H1 (cell line): ENCODE data around the gene FXYD5. TPM values are rescaled to one million over a fixed set of nuclear protein-coding genes. Genes with fewer than 3 reads are reported as not detected.
A peak's percentile ranks its signal among the peaks of the same experiment; 100 is the strongest.

Source experiments
- CTCF ChIA-PET: fragments of 300-600 bp; sonication (Branson Sonifier 250); formaldehyde crosslinking; loops from one replicate; lab custom pipeline; 2021; ENCODE audit not compliant: partially characterized antibody; lab: Charles Lee
- POLR2A ChIA-PET: fragments of 300-600 bp; sonication (Branson Sonifier 250); formaldehyde crosslinking; loops from one replicate; lab custom pipeline; 2021; ENCODE audit warnings: inconsistent platforms; ENCODE audit not compliant: partially characterized antibody; lab: Charles Lee
- DNase-seq, 2 experiments: peaks; one replicate each; pipeline versions ENCODE4 v3.0.0 to v3.0.0-alpha.2; 2010 to 2022; ENCODE audit warnings: low spot score in 2 of 2, low read depth in 1 of 2, mixed read lengths in 1 of 2
- FAIRE-seq: peaks from 2 replicates; lab custom pipeline; 2011; peaks lifted over from hg19 to GRCh38; lab: Jason Lieb, UNC
- H2AFZ ChIP-seq: 2 replicates; pipeline ENCODE4 v1.8.1; 2012; ENCODE audit warnings: low read length, inconsistent platforms
- H2AK5ac ChIP-seq: 2 replicates; pipeline ENCODE4 v1.6.1; 2013; ENCODE audit warnings: low read depth, low read length
- H2BK120ac ChIP-seq: replicated peaks from 2 replicates; pipeline ENCODE3; 2013; ENCODE audit warnings: low read depth, low read length, inconsistent platforms
- H2BK12ac ChIP-seq: 2 replicates; pipeline ENCODE4 v1.6.1; 2013; ENCODE audit warnings: low read depth, low read length
- H2BK15ac ChIP-seq: 2 replicates; pipeline ENCODE4 v1.6.1; 2013; ENCODE audit warnings: low read length
- H2BK20ac ChIP-seq: 2 replicates; pipeline ENCODE4 v1.6.1; 2013; ENCODE audit warnings: low read length
- H2BK5ac ChIP-seq: 2 replicates; pipeline ENCODE4 v1.6.1; 2013; ENCODE audit warnings: low read depth, low read length
- H3K14ac ChIP-seq: 2 replicates; pipeline ENCODE4 v1.6.1; 2013; ENCODE audit warnings: inconsistent platforms; ENCODE audit not compliant: insufficient read length
- H3K18ac ChIP-seq: 2 replicates; pipeline ENCODE4 v1.6.1; 2013; ENCODE audit warnings: low read length; ENCODE audit errors: extremely low read depth
- H3K23ac ChIP-seq: 2 replicates; pipeline ENCODE4 v1.6.1; 2013; ENCODE audit warnings: inconsistent platforms; ENCODE audit not compliant: insufficient read length
- H3K23me2 ChIP-seq: 2 replicates; pipeline ENCODE4 v1.6.1; 2013; ENCODE audit warnings: low read depth, low read length
- H3K27ac ChIP-seq: 2 replicates; pipeline ENCODE4 v1.6.1; 2011; ENCODE audit warnings: low read depth, low read length, inconsistent platforms
- H3K27me3 ChIP-seq, 4 experiments: replicated peaks in 1 of 4; 1 replicate in 1 of 4; 2 replicates in 3 of 4; pipeline versions ENCODE4 v1.6.1 to v1.8.1; 2011 to 2013; ENCODE audit warnings: low read length in 3 of 4, mild to moderate bottlenecking in 3 of 4, inconsistent platforms in 2 of 4, mixed read lengths in 2 of 4, moderate library complexity in 1 of 4; ENCODE audit not compliant: control insufficient read depth in 3 of 4, insufficient read depth in 3 of 4; ENCODE audit errors: extremely low read depth in 1 of 4
- H3K36me3 ChIP-seq, 4 experiments: 2 replicates each; pipeline versions ENCODE4 v1.6.1 to v1.8.1; 2011 to 2013; ENCODE audit warnings: mild to moderate bottlenecking in 4 of 4, low read length in 3 of 4, moderate library complexity in 2 of 4, control low read depth in 1 of 4, inconsistent platforms in 1 of 4; ENCODE audit not compliant: insufficient read depth in 4 of 4, control insufficient read depth in 2 of 4
- H3K4ac ChIP-seq: replicated peaks from 2 replicates; pipeline ENCODE3; 2013; ENCODE audit warnings: low read length, low read depth, mixed read lengths, inconsistent platforms; ENCODE audit not compliant: insufficient read length
- H3K4me1 ChIP-seq, 4 experiments: replicated peaks in 1 of 4; 1 replicate in 1 of 4; 2 replicates in 3 of 4; pipeline versions ENCODE4 v1.6.1 to v1.8.1; 2011 to 2013; ENCODE audit warnings: low read length in 3 of 4, inconsistent platforms in 2 of 4, mixed read lengths in 1 of 4; ENCODE audit not compliant: insufficient read depth in 4 of 4, control insufficient read depth in 3 of 4
- H3K4me2 ChIP-seq, 2 experiments: 2 replicates each; pipeline versions ENCODE4 v1.6.1 to v1.8.1; 2011 to 2013; ENCODE audit warnings: low read depth in 2 of 2, low read length in 2 of 2, control low read depth in 1 of 2, inconsistent platforms in 1 of 2, mild to moderate bottlenecking in 1 of 2; ENCODE audit not compliant: insufficient read depth in 1 of 2
- H3K4me3 ChIP-seq, 4 experiments: fragments of 200-600, 300-600 bp in 1 of 4; sonication (generic), shearing (Covaris generic), sonication (Bioruptor Twin) in 1 of 4; 2 replicates each; pipeline versions ENCODE4 v1.5.1 to v1.8.1; 2011 to 2016; ENCODE audit warnings: low read length in 4 of 4, low read depth in 3 of 4, control low read depth in 2 of 4, inconsistent platforms in 2 of 4, mild to moderate bottlenecking in 2 of 4, mixed read lengths in 1 of 4, moderate library complexity in 1 of 4; ENCODE audit not compliant: insufficient read depth in 2 of 4; ENCODE audit errors: extremely low read depth in 1 of 4
- H3K56ac ChIP-seq: replicated peaks from 2 replicates; pipeline ENCODE3; 2013; ENCODE audit warnings: low read depth, mild to moderate bottlenecking, mixed read lengths, low read length, inconsistent platforms; ENCODE audit not compliant: insufficient read length
- H3K79me1 ChIP-seq: 2 replicates; pipeline ENCODE4 v1.6.1; 2013; ENCODE audit warnings: low read depth, low read length, control low read depth
- H3K79me2 ChIP-seq, 2 experiments: 2 replicates each; pipeline versions ENCODE4 v1.6.1 to v1.8.1; 2012 to 2013; ENCODE audit warnings: low read length in 2 of 2, mild to moderate bottlenecking in 2 of 2, inconsistent platforms in 1 of 2; ENCODE audit not compliant: insufficient read depth in 2 of 2, control insufficient read depth in 1 of 2
- H3K9ac ChIP-seq, 4 experiments: replicated peaks in 1 of 4; 1 replicate in 1 of 4; 2 replicates in 3 of 4; pipeline versions ENCODE4 v1.6.1 to v1.8.1; 2011 to 2013; ENCODE audit warnings: low read depth in 3 of 4, low read length in 3 of 4, control low read depth in 2 of 4, mild to moderate bottlenecking in 2 of 4, moderate library complexity in 2 of 4, inconsistent platforms in 1 of 4; ENCODE audit errors: extremely low read depth in 1 of 4
- H3K9me3 ChIP-seq, 2 experiments: 2 replicates each; pipeline versions ENCODE4 v1.6.1 to v1.8.1; 2012 to 2013; ENCODE audit warnings: mild to moderate bottlenecking in 2 of 2, moderate library complexity in 2 of 2, control low read depth in 1 of 2, inconsistent platforms in 1 of 2, low read depth in 1 of 2, low read length in 1 of 2, mixed read lengths in 1 of 2; ENCODE audit not compliant: insufficient read depth in 2 of 2
- H4K20me1 ChIP-seq, 2 experiments: replicated peaks in 1 of 2; 2 replicates each; pipeline versions ENCODE3 to v1.8.1; 2011 to 2013; ENCODE audit warnings: inconsistent platforms in 2 of 2, low read length in 2 of 2, mild to moderate bottlenecking in 1 of 2; ENCODE audit not compliant: insufficient read depth in 2 of 2, control insufficient read depth in 1 of 2
- H4K5ac ChIP-seq: 2 replicates; pipeline ENCODE4 v1.6.1; 2013; ENCODE audit warnings: low read length, low read depth, mixed read lengths, inconsistent platforms; ENCODE audit not compliant: insufficient read length
- H4K8ac ChIP-seq: 2 replicates; pipeline ENCODE4 v1.8.0; 2013; ENCODE audit warnings: mild to moderate bottlenecking, moderate library complexity, low read length, inconsistent platforms; ENCODE audit not compliant: insufficient read depth; ENCODE audit errors: extremely low read depth
- H4K91ac ChIP-seq: replicated peaks from 2 replicates; pipeline ENCODE3; 2013; ENCODE audit warnings: low read length, mixed read lengths, inconsistent platforms; ENCODE audit not compliant: insufficient read length
- BCL11A ChIP-seq, 2 experiments: IDR thresholded peaks; one replicate each; pipeline ENCODE4 v1.6.1; 2011; ENCODE audit warnings: low read depth in 2 of 2, low read length in 2 of 2, mild to moderate bottlenecking in 2 of 2
- GTF2F1 ChIP-seq: IDR thresholded peaks from 2 replicates; pipeline ENCODE4 v1.6.1; 2012; ENCODE audit warnings: low read depth, low read length, improper control_type of control experiment, borderline replicate concordance
- HDAC2 ChIP-seq, 2 experiments: fragments of 300-600 bp in 1 of 2; sonication (generic) in 1 of 2; IDR thresholded peaks; 2 replicates each; pipeline ENCODE4 v1.6.1; 2011 to 2012; ENCODE audit warnings: low read depth in 2 of 2, low read length in 2 of 2, mild to moderate bottlenecking in 2 of 2, moderate library complexity in 2 of 2, borderline replicate concordance in 1 of 2, inconsistent platforms in 1 of 2
- JUND ChIP-seq: IDR thresholded peaks from 2 replicates; pipeline ENCODE4 v1.6.1; 2011; ENCODE audit warnings: mild to moderate bottlenecking, improper control_type of control experiment, low read length
- KDM1A ChIP-seq: fragments of 200-600, 300-600 bp; sonication (generic); IDR thresholded peaks from 2 replicates; pipeline ENCODE4 v1.7.1; 2016; ENCODE audit warnings: mild to moderate bottlenecking, low read length, borderline replicate concordance
- RXRA ChIP-seq: IDR thresholded peaks from 2 replicates; pipeline ENCODE4 v1.6.1; 2011; ENCODE audit warnings: low read depth, mild to moderate bottlenecking, low read length, moderate library complexity; ENCODE audit not compliant: insufficient read depth
- SIRT6 ChIP-seq: IDR thresholded peaks from one replicate; pipeline ENCODE4 v1.7.1; 2012; ENCODE audit warnings: low read length, inconsistent platforms
- WGBS, 2 experiments: shearing (Covaris generic) in 1 of 2; methylation state at CpG; one replicate each; pipeline versions ENCODE4 v1.1.6 to v1.1.7; 2013 to 2015; ENCODE audit warnings: low lambda C conversion rate in 2 of 2, mixed read lengths in 2 of 2, inconsistent platforms in 1 of 2, low coverage in 1 of 2, missing lambda C conversion rate in 1 of 2; ENCODE audit not compliant: insufficient replicate concordance in 2 of 2, insufficient coverage in 1 of 2, insufficient read length in 1 of 2; ENCODE audit errors: extremely low coverage in 1 of 2, missing lambda C conversion rate in 1 of 2; 5-methylcytosine and 5-hydroxymethylcytosine counted together
- polyA plus RNA-seq, 7 experiments: library from polyadenylated mRNA; depleted of rRNA in 3 of 7; stranded (reverse) in 5 of 7; unstranded in 2 of 7; fragments of >200 nt in 5 of 7; fragments of 200-250 nt in 2 of 7; gene quantifications; 1 replicate in 5 of 7; 2 replicates in 1 of 7; 4 replicates in 1 of 7; pipeline versions ENCODE4 v1.2.1 to v1.2.3, GENCODE V29; 2011 to 2013; ENCODE audit warnings: missing spikeins in 2 of 7, mixed read lengths in 2 of 7
- total RNA-seq: library from RNA; stranded (reverse); fragmentation: NEBNext Ultra II Directional; extraction: Animal tissue kit (Norgen Biotek cat#: 25700); gene quantifications from 2 replicates; pipeline ENCODE4 v1.2.1, GENCODE V29; 2021

FXYD5 gene
- total and polyA plus RNA-seq, 2 of the 8 experiments (the other 6 are each of a cell fraction or from before 2014, with no cell fraction given): 99.0 to 191 TPM

DNA sequence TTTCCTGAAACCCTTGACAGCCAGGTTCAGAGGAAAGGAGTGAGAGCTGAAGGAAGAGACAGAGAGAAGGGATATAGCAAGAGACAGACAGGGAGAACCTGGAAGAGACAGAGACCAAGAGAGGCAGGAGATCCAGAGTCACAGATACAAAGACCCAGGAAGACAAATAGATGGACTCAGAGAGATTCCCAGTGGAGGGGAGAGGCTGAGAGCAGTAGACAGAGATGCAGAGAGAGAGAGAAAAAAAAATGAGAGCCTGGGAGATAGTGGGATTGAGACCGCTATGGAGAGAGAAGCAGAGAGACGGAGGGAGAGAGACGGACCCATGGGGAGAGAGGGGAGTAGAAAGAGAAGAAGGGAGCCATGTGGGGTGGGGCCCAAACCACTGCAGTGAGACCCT, 10.7 kb upstream of the FXYD5 start:
- H3K4me3 ChIP-seq: peak overlapping the region in 2 of 4 experiments; percentile 48 to 65; a peak in 4 of 8 replicates
- no peaks in the 10 kb centered on the region for H3K36me3 ChIP-seq
- peak overlapping the region; percentile 48 for H3K18ac ChIP-seq
- no peak overlapping the region for H2BK5ac ChIP-seq
- peak overlapping the region; percentile 78 to 82 for H3K4me2 ChIP-seq
- no peak overlapping the region for H3K56ac ChIP-seq
- no peak overlapping the region for H3K14ac ChIP-seq
- no peak overlapping the region for H3K4ac ChIP-seq
- 0 out of 2 replicates have a peak overlapping the region, but pooled peaks have one; percentile 5 for H2AK5ac ChIP-seq
- peaks cover 0 to 15% (median 8%) of the 10 kb centered on the region in 4 experiments; a peak in 5 of 7 replicates for H3K27me3 ChIP-seq
- H3K79me2 ChIP-seq: no peaks in the 10 kb centered on the region
- H3K79me1 ChIP-seq: no peaks in the 10 kb centered on the region
- H2AFZ ChIP-seq: no peak overlapping the region
- H4K20me1 ChIP-seq: peaks cover 0 to 3% of the 10 kb centered on the region in 2 experiments
- no peak overlapping the region for H3K27ac ChIP-seq
- peaks cover 20% of the 10 kb centered on the region; the same call in 1 of the 2 replicates for H3K23me2 ChIP-seq
- peak overlapping the region; percentile 72; the same call in 1 of the 2 replicates for H2BK20ac ChIP-seq
- no peak overlapping the region for H3K23ac ChIP-seq
- no peak overlapping the region for H4K5ac ChIP-seq
- H4K91ac ChIP-seq: no peak overlapping the region
- TF ChIP-seq HDAC2 (IDR thresholded peaks at IDR 0.05; ENCODE audit: borderline replicate concordance in 1 of 2, low read depth in 2 of 2, low read length in 2 of 2): no peak
- no peak for TF ChIP-seq GTF2F1
- no peak for TF ChIP-seq BCL11A (IDR thresholded peaks at IDR 0.05; ENCODE audit: low read depth in 2 of 2, low read length in 2 of 2)
- TF ChIP-seq RXRA: no peak
- no peak for TF ChIP-seq JUND
- TF ChIP-seq SIRT6: no peak
- TF ChIP-seq KDM1A: no peak
- ChIA-PET CTCF (interaction anchor here (0.6 to 3.7 kb wide), 10 partner anchors 9 to 76 kb away, joined by 3 to 60 read pairs (median 4); partner anchors contain the start of gene FXYD5), POLR2A (interaction anchor here (0.8 to 4.8 kb wide), 4 partner anchors 10 to 107 kb away, joined by 3 to 67 read pairs (median 4); partner anchors contain the start of gene FXYD5)
- H3K4me1 ChIP-seq: peaks cover 5 to 30% (median 23%) of the 10 kb centered on the region in 4 experiments
- no peak overlapping the region for H2BK120ac ChIP-seq
- H2BK12ac ChIP-seq: peak overlapping the region; percentile 39; the same call in 1 of the 2 replicates
- no peaks in the 10 kb centered on the region for H3K9me3 ChIP-seq
- WGBS, 2 experiments: 33% methylated on average over 3 of the region's 3 CpGs; no CpG with 5 or more reads in 1 of the 2 experiments
- no peak overlapping the region; the same call in 1 of the 2 replicates for H2BK15ac ChIP-seq
- no peak overlapping the region for H4K8ac ChIP-seq
- H3K9ac ChIP-seq: no peak overlapping the region
- FAIRE-seq: peak; percentile 36
- DNase-seq: no peak
